Esophagus squamous epithelium (tissue), 5 donors: Measurements from ENCODE around the gene GPSM1. TPM values are rescaled to one million over a fixed set of nuclear protein-coding genes. Genes with fewer than 3 reads are reported as not detected.

Source experiments
- DNase-seq: peaks from one replicate; lab custom pipeline; 2025; lab: John Stamatoyannopoulos, UW
- H3K27ac ChIP-seq, 4 donors: fragments of 200-600 bp; sonication (generic); one replicate each; pipeline ENCODE4 v1.5.1; 2016 to 2019; ENCODE audit warnings: mild to moderate bottlenecking in 1 of 4
- H3K27me3 ChIP-seq, 4 donors: fragments of 200-600 bp; sonication (generic); 1 replicate in 3 of 4; 2 replicates in 1 of 4; pipeline versions ENCODE4 v1.5.1 to v1.6.0; 2017 to 2021; ENCODE audit warnings: antibody characterized with exemption in 1 of 4
- H3K36me3 ChIP-seq, 3 donors: fragments of 200-600 bp; sonication (generic); one replicate each; pipeline ENCODE4 v1.5.1; 2016 to 2019
- H3K4me1 ChIP-seq, 3 donors: fragments of 200-600 bp; sonication (generic); one replicate each; pipeline ENCODE4 v1.5.1; 2017 to 2019
- H3K4me3 ChIP-seq, 4 donors: fragments of 200-600 bp; sonication (generic); 1 replicate in 3 of 4; 2 replicates in 1 of 4; pipeline ENCODE4 v1.5.1; 2016 to 2019; ENCODE audit warnings: mild to moderate bottlenecking in 2 of 4, moderate library complexity in 1 of 4
- H3K9me3 ChIP-seq, 3 donors: fragments of 200-600 bp; sonication (generic); one replicate each; pipeline ENCODE4 v1.5.1; 2016 to 2019
- CTCF ChIP-seq, 6 experiments: fragments of 450-650 bp in 4 of 6; fragments of 200-600 bp in 2 of 6; sonication (generic) in 2 of 6; IDR thresholded peaks; one replicate each; pipeline ENCODE4 v1.5.1; 2016 to 2019; ENCODE audit warnings: antibody characterized with exemption in 6 of 6, mild to moderate bottlenecking in 4 of 6, moderate library complexity in 4 of 6
- POLR2A ChIP-seq, 4 donors: fragments of 450-650 bp; IDR thresholded peaks; one replicate each; pipeline ENCODE4 v1.6.1; 2017; ENCODE audit warnings: antibody characterized with exemption in 4 of 4, mild to moderate bottlenecking in 4 of 4, moderate library complexity in 3 of 4
- WGBS, 2 donors: methylation state at CpG; one replicate each; pipeline ENCODE4 v1.1.5; 2018; 5-methylcytosine and 5-hydroxymethylcytosine counted together
- intact Hi-C: fragments of 100-400 bp; cut with DNase I; formaldehyde crosslinking; loops from one replicate; pipeline ENCODE4 v1.15.0; 2022
- total RNA-seq, 4 donors: library from RNA; depleted of rRNA; stranded (reverse); fragments of >200 nt; gene quantifications; one replicate each; pipeline ENCODE4 v1.1.0, GENCODE V29; 2016
- donor health status: DM: yes; HTN: yes; CAD: no.

GPSM1 gene
- total RNA-seq, 4 donors from 2014 or later, result 0.72 to 8.2 (median 1.9) TPM

GRCh38 chr9:136344544-136345280 lies 17.4 kb downstream of the GPSM1 start:
- peaks cover 25 to 46% (median 28%) of the 10 kb centered on the region in 3 donors for H3K4me1 ChIP-seq
- no peak for DNase-seq
- H3K27ac ChIP-seq, result peak overlapping the region in 1 of 4 donors; percentile 43
- H3K27me3 ChIP-seq, result peaks cover 0 to 27% (median 0%) of the 10 kb centered on the region in 4 donors
- intact Hi-C loops, result no loop called here
- H3K36me3 ChIP-seq, result peaks cover 0 to 10% (median 0%) of the 10 kb centered on the region in 3 donors
- peak overlapping the region in 1 of 4 donors; percentile 44 for H3K4me3 ChIP-seq
- TF ChIP-seq POLR2A (IDR thresholded peaks at IDR 0.05), result no peak
- TF ChIP-seq CTCF (IDR thresholded peaks at IDR 0.05), result no peak
- no peaks in the 10 kb centered on the region for H3K9me3 ChIP-seq
- WGBS, 2 donors, result 55 to 62% methylated on average over 13 to 20 of the region's 21 CpGs

DNA sequence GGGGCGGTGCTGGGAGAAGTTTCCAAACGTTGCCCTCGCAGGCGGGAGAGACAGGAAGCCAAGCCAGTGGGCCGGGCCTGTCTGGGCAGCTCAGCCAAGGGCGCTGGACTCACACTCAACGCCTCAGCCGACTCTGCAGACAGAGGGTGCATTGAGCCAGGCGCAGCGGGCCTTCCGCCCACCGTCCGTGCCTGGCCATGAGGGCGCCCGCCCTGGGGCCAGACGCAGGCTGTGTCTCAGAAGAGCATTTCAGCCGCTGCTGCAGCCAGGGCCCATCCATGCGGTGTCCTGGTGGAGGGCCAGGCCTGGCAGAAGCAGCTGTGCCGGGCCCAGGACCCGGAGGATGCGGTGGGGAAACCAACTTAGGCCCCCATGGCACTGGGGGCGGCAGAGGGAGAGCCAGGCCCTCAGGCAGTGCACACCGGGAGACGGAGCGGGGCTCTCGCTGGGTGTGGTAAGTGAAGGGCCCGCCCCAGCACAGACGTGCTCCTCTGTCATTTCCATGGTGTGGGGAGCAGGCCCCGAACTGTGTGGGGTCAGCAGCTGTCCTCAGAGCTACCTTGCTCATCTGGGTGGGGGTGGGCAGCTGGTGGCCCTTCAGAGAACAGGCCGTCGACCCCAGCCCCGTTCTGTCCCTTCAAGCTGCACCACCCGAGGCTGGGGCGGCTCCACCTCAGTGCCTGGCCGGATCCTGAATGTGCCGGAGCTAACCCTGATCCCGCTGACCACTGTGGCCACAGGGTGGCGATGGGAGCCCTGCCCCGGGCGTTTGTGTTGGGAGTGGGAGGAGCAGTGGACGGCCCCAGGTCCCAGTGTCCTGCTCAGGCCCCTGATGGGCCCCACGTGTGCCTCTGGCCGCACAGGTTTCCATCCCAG lies 18.2 kb downstream of the GPSM1 start:
- 56% methylated on average over 5 of the region's 43 CpGs; no CpG with 5 or more reads in 1 of the 2 donors for WGBS, 2 donors
- H3K4me3 ChIP-seq, result peak overlapping the region in 2 of 4 donors; percentile 18 to 44
- peaks cover 25 to 46% (median 28%) of the 10 kb centered on the region in 3 donors for H3K4me1 ChIP-seq
- DNase-seq, result no peak
- no peaks in the 10 kb centered on the region for H3K9me3 ChIP-seq
- peak overlapping the region in 3 of 4 donors; percentile 39 to 52 (median 47) for H3K27ac ChIP-seq
- peaks cover 0 to 18% (median 0%) of the 10 kb centered on the region in 3 donors for H3K36me3 ChIP-seq
- intact Hi-C loops, result no loop called here
- TF ChIP-seq CTCF (IDR thresholded peaks at IDR 0.05) (peak in 2 of 6 experiments; percentile 11 to 30), POLR2A (IDR thresholded peaks at IDR 0.05) (no peak)
- peaks cover 0 to 27% (median 0%) of the 10 kb centered on the region in 4 donors for H3K27me3 ChIP-seq

DNA sequence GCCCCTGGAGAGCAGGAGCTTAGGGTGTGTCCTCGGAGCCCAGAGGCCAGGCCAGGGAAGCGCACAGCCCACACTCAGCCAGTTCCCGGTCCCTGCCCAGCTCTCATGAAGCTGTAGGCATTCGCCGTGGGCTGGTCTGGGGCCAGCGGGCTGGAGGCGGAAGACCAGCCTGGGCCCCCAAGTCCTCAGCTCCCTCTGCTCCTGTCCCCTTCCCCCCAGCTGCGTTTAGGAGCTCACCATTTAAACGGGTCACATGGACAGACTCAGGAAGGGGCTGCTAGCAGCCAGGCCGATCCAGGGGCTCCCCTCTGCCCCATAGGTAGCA lies 18.8 kb downstream of the GPSM1 start:
- H3K9me3 ChIP-seq, result no peaks in the 10 kb centered on the region
- WGBS, 2 donors, result no CpG with 5 or more reads among the region's 10 CpGs
- TF ChIP-seq POLR2A (IDR thresholded peaks at IDR 0.05) (no peak), CTCF (IDR thresholded peaks at IDR 0.05) (no peak)
- H3K27ac ChIP-seq, result peak overlapping the region in 2 of 4 donors; percentile 39 to 47
- peaks cover 25 to 46% (median 28%) of the 10 kb centered on the region in 3 donors for H3K4me1 ChIP-seq
- intact Hi-C loops, result no loop called here
- peaks cover 0 to 19% (median 0%) of the 10 kb centered on the region in 3 donors for H3K36me3 ChIP-seq
- DNase-seq, result no peak
- peaks cover 0 to 27% (median 0%) of the 10 kb centered on the region in 4 donors for H3K27me3 ChIP-seq
- peak overlapping the region in 1 of 4 donors; percentile 44 for H3K4me3 ChIP-seq

- H3K27ac ChIP-seq, result no peak overlapping the region
- intact Hi-C loops, result no loop called here
- WGBS, 2 donors, result 68 to 80% methylated on average over 1 to 3 of the region's 20 CpGs
These were observed 19.7 kb downstream of the GPSM1 start for GRCh38 chr9:136346927-136347465.

More at GRCh38 chr9:136346927-136347465, 19.7 kb downstream of the GPSM1 start:
- H3K4me3 ChIP-seq, result no peak overlapping the region
- TF ChIP-seq CTCF (IDR thresholded peaks at IDR 0.05), result no peak
- TF ChIP-seq POLR2A (IDR thresholded peaks at IDR 0.05), result no peak
- peaks cover 0 to 26% (median 0%) of the 10 kb centered on the region in 4 donors for H3K27me3 ChIP-seq
- DNase-seq, result no peak
- H3K9me3 ChIP-seq, result no peaks in the 10 kb centered on the region
- peaks cover 21 to 40% (median 28%) of the 10 kb centered on the region in 3 donors for H3K4me1 ChIP-seq
- peaks cover 0 to 19% (median 0%) of the 10 kb centered on the region in 3 donors for H3K36me3 ChIP-seq
